Activated CD4-positive, alpha-beta T cell treated with anti-CD3 and anti-CD28 coated beads for 48 hours (primary cell): Measurements from ENCODE around the gene NCF4.

Source experiments
- DNase-seq: peaks from one replicate; pipeline ENCODE4 v3.0.0-alpha.2; 2020

NCF4 gene

GRCh38 chr22:36838119-36839030, 22.4 kb upstream of the NCF4 start:
- DNase-seq: no peak

GRCh38 chr22:36839356-36840073, 21.3 kb upstream of the NCF4 start:
- DNase-seq: no peak

DNA sequence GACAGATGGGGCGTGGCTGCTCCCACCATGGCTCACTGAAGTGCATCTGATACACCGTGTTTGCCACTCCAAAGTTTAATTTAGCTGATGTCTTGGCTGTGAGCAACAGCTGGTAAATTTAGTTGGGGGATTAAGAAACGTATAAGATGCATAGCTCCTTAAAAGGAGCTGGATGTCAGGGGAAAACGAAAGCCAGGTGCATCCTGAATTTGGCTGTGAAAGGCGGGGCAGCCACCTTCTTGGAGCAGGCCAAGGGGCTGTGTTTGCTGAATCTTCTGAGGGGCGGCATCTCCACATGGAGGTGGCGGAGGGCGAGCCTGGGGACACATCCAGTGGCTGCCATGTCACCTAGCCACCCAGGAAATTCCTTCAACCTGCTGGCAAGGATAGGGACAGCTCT, 20.7 kb upstream of the NCF4 start:
- DNase-seq: no peak

DNA sequence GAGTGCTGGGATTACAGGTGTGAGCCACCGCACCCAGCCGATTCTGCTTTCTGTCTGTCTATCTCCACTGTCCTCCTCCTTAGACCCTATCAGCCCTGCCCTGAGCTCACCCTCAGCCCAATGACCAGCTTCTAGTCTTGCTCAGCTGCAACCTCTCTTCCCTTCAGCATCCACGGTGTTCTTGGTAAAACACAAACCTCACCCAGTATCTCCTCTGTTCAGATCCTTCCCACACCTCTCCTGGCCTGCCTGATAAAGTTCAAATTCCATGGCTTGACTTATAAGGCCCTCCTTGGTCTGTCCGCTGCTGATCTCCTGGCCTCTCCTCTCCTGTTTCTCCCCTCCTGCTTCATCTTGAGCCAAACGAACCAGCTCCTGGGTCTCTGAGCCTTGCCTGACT, 14.5 kb upstream of the NCF4 start:
- DNase-seq: no peak

- DNase-seq: no peak
These were observed 13.9 kb upstream of the NCF4 start for GRCh38 chr22:36846949-36847348.

- DNase-seq: no peak
These were observed 10.8 kb upstream of the NCF4 start for GRCh38 chr22:36850056-36850455.

DNA sequence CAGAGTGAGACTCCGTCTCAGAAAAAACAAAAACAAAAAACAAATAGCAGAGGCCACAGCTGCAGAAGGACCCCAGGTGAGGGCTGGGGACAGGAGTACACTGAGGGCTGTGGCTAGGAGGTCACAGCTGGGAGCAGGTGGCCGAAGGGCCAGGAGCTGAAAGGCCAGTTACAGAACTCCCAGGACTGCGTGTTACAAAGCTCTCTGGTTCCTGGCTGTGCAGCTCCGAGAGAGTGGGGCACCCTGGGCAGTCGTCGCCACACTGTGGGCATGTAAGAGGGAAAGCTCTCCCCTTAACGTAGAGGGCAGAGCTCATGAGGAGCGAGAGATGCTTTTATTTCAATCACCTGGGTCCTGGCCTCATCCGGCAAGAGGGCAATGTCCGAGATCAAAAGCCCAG, 10.1 kb upstream of the NCF4 start:
- DNase-seq: no peak

DNA sequence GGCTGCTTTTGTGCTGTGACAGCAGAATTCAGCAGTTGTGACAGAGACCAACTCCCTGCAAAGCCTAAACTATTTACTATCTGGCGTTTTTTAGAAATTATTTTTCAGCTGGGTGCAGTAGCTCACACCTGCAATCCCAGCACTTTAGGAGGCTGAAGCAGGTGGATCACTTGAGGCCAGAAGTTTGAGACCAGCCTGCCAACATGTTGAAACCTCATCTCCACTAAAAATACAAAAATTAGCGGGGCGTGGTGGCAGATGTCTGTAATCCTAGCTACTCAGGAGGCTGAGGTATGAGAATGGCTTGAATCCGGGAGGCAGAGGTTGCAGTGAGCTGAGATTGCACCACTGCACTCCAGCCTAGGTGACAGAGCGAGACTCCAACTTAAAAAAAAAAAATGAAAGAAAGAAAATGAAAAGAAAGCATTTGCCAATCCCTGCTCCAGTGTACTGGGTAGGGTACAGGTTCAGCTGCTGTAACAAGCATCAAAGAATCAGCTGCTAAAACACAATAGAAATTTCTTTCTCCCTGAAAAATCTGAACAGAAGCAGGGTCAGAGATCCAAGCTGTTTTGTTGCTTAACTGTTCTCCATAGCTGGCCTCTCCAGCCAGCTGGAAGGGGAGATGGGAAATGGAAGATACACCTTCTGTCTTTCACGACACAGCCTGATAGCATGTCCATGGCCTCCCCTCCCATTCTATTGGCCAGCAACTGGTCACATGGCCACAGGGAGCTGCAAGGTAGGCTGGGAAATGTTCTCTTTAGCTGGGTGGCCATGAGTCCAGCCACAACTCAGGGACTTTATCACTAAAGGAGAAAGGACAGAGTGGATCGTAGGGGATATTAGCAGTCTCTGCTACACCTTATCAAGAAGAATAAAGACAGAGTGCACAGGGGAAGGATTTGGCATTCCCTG, 8.5 kb upstream of the NCF4 start:
- no peak for DNase-seq

GRCh38 chr22:36853407-36854099, 7.3 kb upstream of the NCF4 start:
- peak; percentile 96 for DNase-seq

DNA sequence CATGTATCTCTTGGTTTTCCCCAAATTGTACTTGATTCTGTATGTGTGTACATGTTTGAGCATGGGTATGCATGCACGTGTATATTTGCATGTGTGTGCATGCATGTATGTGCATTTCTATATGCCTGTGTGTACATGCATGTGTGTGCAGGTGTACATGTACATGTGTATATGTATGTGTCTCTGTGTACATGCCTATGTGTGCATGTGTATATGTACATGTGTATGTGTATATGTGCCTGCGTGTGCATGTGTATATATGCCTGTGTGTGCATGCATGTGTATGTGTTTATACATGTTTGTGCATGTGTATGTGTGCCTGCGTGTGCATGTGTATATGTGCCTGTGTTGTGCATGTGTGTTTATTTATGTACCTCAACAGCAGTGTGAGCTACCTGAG, 5.3 kb upstream of the NCF4 start:
- no peak for DNase-seq

GRCh38 chr22:36856121-36856791, 4.5 kb upstream of the NCF4 start:
- peak; percentile 96 for DNase-seq

DNA sequence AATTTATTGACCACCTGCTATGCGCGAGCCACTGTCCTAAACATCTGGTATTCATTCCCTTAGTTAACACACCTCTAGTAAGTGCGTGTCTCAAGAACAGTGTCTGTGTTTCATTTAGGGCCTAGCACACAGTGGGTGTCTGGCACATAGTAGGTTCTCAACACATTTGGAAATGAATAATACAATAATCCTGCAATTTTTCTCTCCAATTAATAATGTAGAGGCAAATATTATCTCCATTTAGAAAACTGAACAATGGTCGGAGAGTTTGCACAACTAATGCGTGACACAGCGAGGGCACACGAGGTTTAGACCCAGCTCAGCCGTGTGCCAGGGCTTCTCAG, 4.0 kb upstream of the NCF4 start:
- DNase-seq: no peak

DNA sequence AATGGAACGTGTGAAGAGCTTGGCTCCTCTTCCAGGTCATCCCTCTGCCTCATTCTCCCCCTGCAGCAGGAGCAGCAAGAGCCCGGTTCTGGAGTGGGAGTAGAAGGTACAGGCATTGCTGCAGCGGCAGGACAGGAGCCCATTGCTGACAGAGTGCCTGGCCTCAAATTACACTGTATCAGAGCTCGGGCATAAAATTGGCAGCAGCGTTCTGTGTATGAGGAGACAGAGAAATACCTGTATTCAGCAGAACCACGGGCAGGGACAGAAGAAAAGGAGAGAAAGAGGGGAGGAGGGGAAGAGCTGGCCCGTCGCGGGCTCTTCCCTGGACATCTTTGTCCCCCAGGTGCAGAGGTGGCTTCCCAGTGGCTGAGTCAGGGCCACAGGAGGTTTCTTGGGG, 2.6 kb upstream of the NCF4 start:
- DNase-seq: no peak

DNA sequence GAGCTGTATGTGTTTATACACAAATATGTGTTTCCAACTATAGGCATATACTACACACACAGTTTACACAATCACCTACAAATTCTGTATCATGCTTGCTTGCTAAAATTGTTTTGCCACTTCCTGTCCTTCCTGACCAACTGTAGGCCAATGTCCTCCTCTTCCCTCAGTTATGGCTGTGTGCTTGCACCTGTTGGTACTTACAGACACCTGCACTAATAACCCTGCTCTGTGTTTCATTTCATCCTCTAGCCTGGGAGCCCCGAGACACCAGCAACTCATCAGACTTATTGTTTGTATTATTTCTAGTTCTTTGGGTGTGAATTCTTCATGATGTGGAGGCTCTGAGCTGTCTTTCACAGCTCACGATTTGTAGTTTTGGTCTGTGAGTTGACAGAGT, 1.8 kb upstream of the NCF4 start:
- no peak for DNase-seq

DNA sequence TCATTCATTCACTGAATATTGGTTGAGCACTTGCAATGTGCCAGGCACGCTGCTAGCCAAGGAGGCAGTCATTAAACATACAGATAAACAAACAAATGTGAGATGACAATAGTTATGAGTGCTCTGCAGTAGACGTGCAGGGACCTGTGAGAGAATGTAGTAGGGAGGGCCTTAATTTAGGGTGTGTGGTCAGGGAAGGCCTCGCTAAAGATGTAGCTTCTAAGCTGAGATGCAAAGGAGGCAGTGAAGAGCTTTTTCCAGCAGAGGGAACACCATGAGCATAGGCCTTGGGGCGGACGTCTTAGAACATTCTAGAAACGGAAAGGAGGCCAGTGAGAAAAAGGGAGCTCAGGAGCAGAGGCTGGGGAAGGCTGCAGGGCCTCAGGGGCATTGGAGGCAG, 789 bp upstream of the NCF4 start:
- DNase-seq: no peak

DNA sequence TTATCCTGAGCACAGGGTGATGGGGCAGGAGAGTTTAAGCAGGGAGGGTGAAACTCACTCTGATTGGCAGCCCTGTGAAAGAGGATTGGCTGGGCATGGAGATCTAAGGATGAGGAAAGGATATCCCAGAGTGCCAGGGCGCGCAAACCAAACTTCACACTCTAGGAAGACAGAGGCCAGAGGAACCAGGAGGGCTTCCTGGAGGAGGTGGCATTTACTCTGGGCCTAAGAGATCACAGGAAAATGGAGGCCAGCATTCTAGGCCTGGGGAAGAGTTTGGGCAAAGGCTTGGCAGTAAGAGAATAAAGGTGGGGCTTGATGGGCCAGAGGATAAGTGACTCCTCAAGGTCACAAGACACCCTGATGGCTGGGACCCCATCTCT, 377 bp upstream of the NCF4 start:
- no peak for DNase-seq

- no peak for DNase-seq
These were observed 1.7 kb downstream of the NCF4 start for GRCh38 chr22:36862251-36863242.

DNA sequence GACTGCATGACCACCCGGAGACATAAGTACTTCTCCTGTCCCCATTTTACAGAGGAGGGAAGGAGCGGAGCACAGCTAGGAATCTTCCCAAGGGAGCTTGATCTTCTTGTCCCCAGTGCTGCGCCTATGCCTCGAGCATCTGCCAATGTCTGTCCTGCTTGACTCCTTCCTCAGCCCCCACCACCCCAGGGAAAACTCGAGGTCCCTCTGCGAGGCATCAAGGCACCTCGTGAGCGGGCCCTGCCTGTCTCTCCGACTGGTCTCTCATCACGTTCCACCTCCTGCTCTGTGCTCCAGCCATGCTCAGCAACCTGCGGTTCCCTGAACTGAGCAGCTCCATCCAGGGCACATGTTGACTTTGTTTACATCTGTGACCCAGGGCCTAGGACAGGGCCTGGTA, 2.5 kb downstream of the NCF4 start:
- DNase-seq: no peak

GRCh38 chr22:36863979-36864378, 3.2 kb downstream of the NCF4 start:
- no peak for DNase-seq

DNA sequence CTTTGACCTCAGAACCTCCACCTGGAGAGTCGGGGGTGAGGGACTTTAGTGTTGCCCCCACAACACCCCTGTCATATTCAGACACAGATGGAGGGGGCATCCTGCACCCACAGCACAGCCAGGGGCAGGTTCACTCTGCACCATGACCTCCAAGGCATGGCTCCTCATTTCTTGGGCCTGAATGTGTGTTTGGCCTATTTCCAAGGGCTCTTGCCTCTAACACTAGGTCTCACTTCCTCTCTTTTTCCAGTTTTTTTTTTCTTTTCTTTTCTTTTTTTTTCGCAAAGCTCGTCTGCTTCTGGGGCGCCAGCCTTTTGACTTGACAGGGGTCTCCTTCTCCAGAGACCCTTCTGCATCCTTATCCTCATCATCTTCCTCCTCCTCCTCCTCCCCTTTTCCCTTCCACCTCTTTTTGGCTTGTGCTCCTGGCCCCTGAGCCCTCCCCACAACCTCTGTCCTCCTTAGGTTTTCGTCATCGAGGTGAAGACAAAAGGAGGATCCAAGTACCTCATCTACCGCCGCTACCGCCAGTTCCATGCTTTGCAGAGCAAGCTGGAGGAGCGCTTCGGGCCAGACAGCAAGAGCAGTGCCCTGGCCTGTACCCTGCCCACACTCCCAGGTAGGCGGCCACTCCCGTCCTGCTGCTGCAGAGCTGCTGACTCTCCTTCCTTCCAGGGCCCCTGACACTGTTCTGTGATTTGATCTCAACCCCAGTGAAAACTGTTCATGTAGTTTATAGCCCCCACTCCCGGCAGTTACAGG, 3.8 kb downstream of the NCF4 start:
- no peak for DNase-seq
